Measurements from ENCODE around the gene ADGRG3.
"Not testable (repeated sequence)": the region's sequence is repeated elsewhere in the genome, so short reads cannot be mapped to it uniquely, and the experiment has no call there.

The ADGRG3 gene

GRCh38 chr16:57721356-57722209 lies 53.5 kb downstream of the ADGRG3 start:
- no peak for DNase-seq (ENCODE audit: low spot score)

- no peak for DNase-seq (ENCODE audit: low spot score)
Measured at GRCh38 chr16:57722210-57722499, 54.0 kb downstream of the ADGRG3 start.

- DNase-seq (ENCODE audit: low spot score): no peak
Measured at GRCh38 chr16:57722651-57723050, 54.5 kb downstream of the ADGRG3 start.

- no peak for DNase-seq (ENCODE audit: low spot score)
Measured at GRCh38 chr16:57723170-57723569, 55.1 kb downstream of the ADGRG3 start.

- no peak for DNase-seq (ENCODE audit: low spot score)
Measured at GRCh38 chr16:57724531-57724930, 56.4 kb downstream of the ADGRG3 start.

- peak; percentile 21 for DNase-seq (ENCODE audit: low spot score)
Measured at GRCh38 chr16:57725151-57725550, 57.0 kb downstream of the ADGRG3 start.

GRCh38 chr16:57725554-57725953 lies 57.4 kb downstream of the ADGRG3 start:
- no peak for DNase-seq (ENCODE audit: low spot score)

- no peak for DNase-seq (ENCODE audit: low spot score)
Measured at GRCh38 chr16:57725976-57726375, 57.9 kb downstream of the ADGRG3 start.

- no peak for DNase-seq (ENCODE audit: low spot score)
Measured at GRCh38 chr16:57726433-57726947, 58.4 kb downstream of the ADGRG3 start.

GRCh38 chr16:57727610-57728009 lies 59.5 kb downstream of the ADGRG3 start:
- no peak for DNase-seq (ENCODE audit: low spot score)

- DNase-seq (ENCODE audit: low spot score): no peak
Measured at GRCh38 chr16:57728336-57729181, 60.5 kb downstream of the ADGRG3 start.

GRCh38 chr16:57729182-57729484 lies 61.0 kb downstream of the ADGRG3 start:
- no peak for DNase-seq (ENCODE audit: low spot score)

GRCh38 chr16:57729852-57730251 lies 61.7 kb downstream of the ADGRG3 start:
- DNase-seq (ENCODE audit: low spot score): not testable (repeated sequence)

GRCh38 chr16:57730771-57731730 lies 62.9 kb downstream of the ADGRG3 start:
- no peak for DNase-seq (ENCODE audit: low spot score)

GRCh38 chr16:57732037-57732436 lies 63.9 kb downstream of the ADGRG3 start:
- no peak for DNase-seq (ENCODE audit: low spot score)

- no peak for DNase-seq (ENCODE audit: low spot score)
Measured at GRCh38 chr16:57732714-57733113, 64.6 kb downstream of the ADGRG3 start.

- DNase-seq (ENCODE audit: low spot score): no peak
Measured at GRCh38 chr16:57734308-57734924, 66.3 kb downstream of the ADGRG3 start.

GRCh38 chr16:57734925-57735754 lies 67.0 kb downstream of the ADGRG3 start:
- DNase-seq (ENCODE audit: low spot score): peak; percentile 100

GRCh38 chr16:57735755-57736418 lies 67.8 kb downstream of the ADGRG3 start, which contains the start of gene KATNB1:
Gene KATNB1 (plus strand): TSS chr16:57735770. CDS start chr16:57737244, 1,474 bp downstream.
- no peak for DNase-seq (ENCODE audit: low spot score)

Data from NAMALWA (cell line).